Mesendoderm (in vitro differentiated cells): ENCODE results near the gene DDR1.

ENCODE experiments used
- DNase-seq: peaks from one replicate; pipeline ENCODE4 v3.0.0; 2013
- H2AK5ac ChIP-seq: 2 replicates; pipeline ENCODE4 v1.6.1; 2013; ENCODE audit warnings: low read length, inconsistent platforms
- H2BK120ac ChIP-seq: 2 replicates; pipeline ENCODE4 v1.6.1; 2013; ENCODE audit warnings: low read depth, mild to moderate bottlenecking, low read length, moderate library complexity, mixed read lengths
- H2BK15ac ChIP-seq: replicated peaks from 2 replicates; pipeline ENCODE4 v1.6.1; 2013; ENCODE audit warnings: low read depth, mild to moderate bottlenecking, moderate library complexity
- H2BK5ac ChIP-seq: 2 replicates; pipeline ENCODE4 v1.6.1; 2013; ENCODE audit warnings: low read length, inconsistent platforms
- H3K18ac ChIP-seq: 2 replicates; pipeline ENCODE4 v1.6.1; 2013; ENCODE audit warnings: mild to moderate bottlenecking, low read length, mixed read lengths
- H3K23ac ChIP-seq: one replicate; pipeline ENCODE4 v1.6.1; 2013; ENCODE audit warnings: low read length
- H3K27ac ChIP-seq: 2 replicates; pipeline ENCODE4 v1.5.1; 2013; ENCODE audit warnings: low read depth, mild to moderate bottlenecking, inconsistent platforms, low read length, moderate library complexity
- H3K27me3 ChIP-seq: 2 replicates; pipeline ENCODE4 v1.6.1; 2013; ENCODE audit warnings: low read length, control low read depth, mild to moderate bottlenecking, inconsistent platforms; ENCODE audit not compliant: insufficient read depth, poor library complexity
- H3K36me3 ChIP-seq: 2 replicates; pipeline ENCODE4 v1.6.1; 2013; ENCODE audit warnings: low read length, inconsistent platforms; ENCODE audit not compliant: control insufficient read depth, insufficient read depth
- H3K4ac ChIP-seq: one replicate; pipeline ENCODE4 v1.6.1; 2013; ENCODE audit warnings: low read depth, mild to moderate bottlenecking, low read length, moderate library complexity
- H3K4me1 ChIP-seq: 2 replicates; pipeline ENCODE4 v1.6.1; 2013; ENCODE audit warnings: low read depth, low read length, inconsistent platforms; ENCODE audit not compliant: control insufficient read depth
- H3K4me2 ChIP-seq: 2 replicates; pipeline ENCODE4 v1.6.1; 2013; ENCODE audit warnings: low read length
- H3K4me3 ChIP-seq: 2 replicates; pipeline ENCODE4 v1.5.1; 2013; ENCODE audit warnings: mild to moderate bottlenecking, low read length
- H3K56ac ChIP-seq: one replicate; pipeline ENCODE4 v1.6.1; 2013; ENCODE audit warnings: low read length
- H3K79me1 ChIP-seq: 2 replicates; pipeline ENCODE4 v1.6.1; 2013; ENCODE audit warnings: low read length, inconsistent platforms
- H3K79me2 ChIP-seq: 2 replicates; pipeline ENCODE4 v1.6.1; 2013; ENCODE audit warnings: mild to moderate bottlenecking, low read length; ENCODE audit not compliant: control insufficient read depth, insufficient read depth
- H3K9ac ChIP-seq: 2 replicates; pipeline ENCODE4 v1.6.1; 2013; ENCODE audit warnings: low read length, inconsistent platforms
- H4K5ac ChIP-seq: one replicate; pipeline ENCODE4 v1.6.1; 2013; ENCODE audit warnings: low read length
- H4K8ac ChIP-seq: one replicate; pipeline ENCODE4 v1.6.1; 2013; ENCODE audit warnings: low read depth, mild to moderate bottlenecking, control low read depth, low read length, moderate library complexity
- WGBS: extraction: QIAGEN DNeasy Blood & Tissue Kit; methylation state at CpG from one replicate; pipeline ENCODE4 v1.1.7; 2013; ENCODE audit warnings: low lambda C conversion rate, missing lambda C conversion rate; ENCODE audit not compliant: insufficient coverage; ENCODE audit errors: extremely low coverage; 5-methylcytosine and 5-hydroxymethylcytosine counted together

DDR1 gene

GRCh38 chr6:30895343-30895742 lies 11.0 kb downstream of the DDR1 start:
- H3K23ac ChIP-seq: no peak overlapping the region
- H2AK5ac ChIP-seq: no peak overlapping the region
- no peak overlapping the region for H3K56ac ChIP-seq
- no CpG with 5 or more reads among the region's 10 CpGs for WGBS
- H2BK120ac ChIP-seq: no peak overlapping the region
- peaks cover 19% of the 10 kb centered on the region for H3K36me3 ChIP-seq
- DNase-seq: no peak
- H3K27me3 ChIP-seq: no peaks in the 10 kb centered on the region
- H3K27ac ChIP-seq: no peak overlapping the region
- no peak overlapping the region for H2BK5ac ChIP-seq
- no peak overlapping the region for H2BK15ac ChIP-seq
- no peaks in the 10 kb centered on the region for H3K4me1 ChIP-seq
- H3K4me2 ChIP-seq: no peak overlapping the region
- H3K18ac ChIP-seq: no peak overlapping the region
- no peak overlapping the region for H4K5ac ChIP-seq
- H3K4ac ChIP-seq: no peak overlapping the region
- no peak overlapping the region for H3K4me3 ChIP-seq
- H3K9ac ChIP-seq: no peak overlapping the region
- no peaks in the 10 kb centered on the region for H3K79me2 ChIP-seq
- H4K8ac ChIP-seq: no peak overlapping the region
- peaks cover 2% of the 10 kb centered on the region for H3K79me1 ChIP-seq

GRCh38 chr6:30896541-30896940 lies 12.2 kb downstream of the DDR1 start:
- no peak overlapping the region for H4K8ac ChIP-seq
- no peaks in the 10 kb centered on the region for H3K27me3 ChIP-seq
- H3K79me2 ChIP-seq: no peaks in the 10 kb centered on the region
- no peak overlapping the region for H3K4me3 ChIP-seq
- WGBS: no CpG with 5 or more reads among the region's 13 CpGs
- no peak overlapping the region for H2BK120ac ChIP-seq
- no peak overlapping the region for H3K4me2 ChIP-seq
- no peak for DNase-seq
- H3K79me1 ChIP-seq: no peaks in the 10 kb centered on the region
- H3K23ac ChIP-seq: no peak overlapping the region
- H3K27ac ChIP-seq: no peak overlapping the region
- no peak overlapping the region for H3K4ac ChIP-seq
- H2BK15ac ChIP-seq: no peak overlapping the region
- no peak overlapping the region for H2AK5ac ChIP-seq
- no peak overlapping the region for H3K56ac ChIP-seq
- peaks cover 19% of the 10 kb centered on the region for H3K36me3 ChIP-seq
- H2BK5ac ChIP-seq: no peak overlapping the region
- no peak overlapping the region for H3K9ac ChIP-seq
- no peaks in the 10 kb centered on the region for H3K4me1 ChIP-seq
- H3K18ac ChIP-seq: no peak overlapping the region
- H4K5ac ChIP-seq: no peak overlapping the region

- H3K23ac ChIP-seq: no peak overlapping the region
- no CpG with 5 or more reads among the region's 16 CpGs for WGBS
- H3K18ac ChIP-seq: no peak overlapping the region
- no peak overlapping the region for H2BK15ac ChIP-seq
- no peak overlapping the region for H3K4ac ChIP-seq
- H3K4me1 ChIP-seq: no peaks in the 10 kb centered on the region
- H3K79me2 ChIP-seq: no peaks in the 10 kb centered on the region
- DNase-seq: no peak
- H2AK5ac ChIP-seq: no peak overlapping the region
- H3K27me3 ChIP-seq: no peaks in the 10 kb centered on the region
- no peak overlapping the region for H2BK5ac ChIP-seq
- peaks cover 14% of the 10 kb centered on the region for H3K36me3 ChIP-seq
- no peak overlapping the region for H4K8ac ChIP-seq
- no peak overlapping the region for H4K5ac ChIP-seq
- H2BK120ac ChIP-seq: no peak overlapping the region
- H3K56ac ChIP-seq: no peak overlapping the region
- no peak overlapping the region for H3K27ac ChIP-seq
- no peak overlapping the region for H3K4me2 ChIP-seq
- H3K4me3 ChIP-seq: no peak overlapping the region
- H3K79me1 ChIP-seq: no peaks in the 10 kb centered on the region
- no peak overlapping the region for H3K9ac ChIP-seq
Measured at GRCh38 chr6:30897882-30898281, 13.6 kb downstream of the DDR1 start.

- no peaks in the 10 kb centered on the region for H3K27me3 ChIP-seq
- no peak overlapping the region for H3K23ac ChIP-seq
- no peak overlapping the region for H3K4me3 ChIP-seq
- no peak overlapping the region for H3K18ac ChIP-seq
- H3K4ac ChIP-seq: no peak overlapping the region
- H3K27ac ChIP-seq: no peak overlapping the region
- DNase-seq: no peak
- H3K79me2 ChIP-seq: no peaks in the 10 kb centered on the region
- H4K5ac ChIP-seq: no peak overlapping the region
- H2BK15ac ChIP-seq: no peak overlapping the region
- WGBS: no CpG with 5 or more reads among the region's 23 CpGs
- H3K36me3 ChIP-seq: peaks cover 8% of the 10 kb centered on the region
- no peak overlapping the region for H4K8ac ChIP-seq
- no peak overlapping the region for H3K4me2 ChIP-seq
- H2BK5ac ChIP-seq: no peak overlapping the region
- no peak overlapping the region for H3K9ac ChIP-seq
- H3K56ac ChIP-seq: no peak overlapping the region
- no peaks in the 10 kb centered on the region for H3K4me1 ChIP-seq
- H3K79me1 ChIP-seq: no peaks in the 10 kb centered on the region
- no peak overlapping the region for H2AK5ac ChIP-seq
- H2BK120ac ChIP-seq: no peak overlapping the region
Measured at GRCh38 chr6:30898750-30899360, 14.5 kb downstream of the DDR1 start.

GRCh38 chr6:30900863-30901417 lies 16.6 kb downstream of the DDR1 start:
- Histone ChIP-seq H2BK120ac (no peak overlapping the region), H3K27me3 (no peaks in the 10 kb centered on the region), H4K8ac (no peak overlapping the region), H3K23ac (no peak overlapping the region), H2AK5ac (no peak overlapping the region), H3K56ac (no peak overlapping the region), H3K4me2 (no peak overlapping the region), H3K4me3 (no peak overlapping the region), H3K27ac (no peak overlapping the region), H3K79me2 (no peaks in the 10 kb centered on the region), H2BK15ac (no peak overlapping the region), H3K4me1 (no peaks in the 10 kb centered on the region), H3K36me3 (peaks cover 4% of the 10 kb centered on the region), H3K4ac (no peak overlapping the region), H4K5ac (no peak overlapping the region), H3K79me1 (no peaks in the 10 kb centered on the region), H3K9ac (no peak overlapping the region), H3K18ac (no peak overlapping the region), H2BK5ac (no peak overlapping the region)
- no peak for DNase-seq
- no CpG with 5 or more reads among the region's 1 CpG for WGBS

- no peak overlapping the region for H3K4me3 ChIP-seq
- no peaks in the 10 kb centered on the region for H3K79me1 ChIP-seq
- peaks cover 4% of the 10 kb centered on the region for H3K36me3 ChIP-seq
- H3K27me3 ChIP-seq: no peaks in the 10 kb centered on the region
- H3K23ac ChIP-seq: no peak overlapping the region
- H2AK5ac ChIP-seq: no peak overlapping the region
- no peak overlapping the region for H3K4ac ChIP-seq
- H2BK5ac ChIP-seq: no peak overlapping the region
- H3K9ac ChIP-seq: no peak overlapping the region
- H3K4me2 ChIP-seq: no peak overlapping the region
- no peak overlapping the region for H2BK120ac ChIP-seq
- H3K18ac ChIP-seq: no peak overlapping the region
- H3K27ac ChIP-seq: no peak overlapping the region
- H4K8ac ChIP-seq: no peak overlapping the region
- H3K79me2 ChIP-seq: no peaks in the 10 kb centered on the region
- no peaks in the 10 kb centered on the region for H3K4me1 ChIP-seq
- H4K5ac ChIP-seq: no peak overlapping the region
- no peak overlapping the region for H2BK15ac ChIP-seq
- DNase-seq: no peak
- H3K56ac ChIP-seq: no peak overlapping the region
Measured at GRCh38 chr6:30901436-30901835, 17.1 kb downstream of the DDR1 start.
